HepG2 (cell line): Measurements from ENCODE around the gene PCDHB15. TPM values are rescaled to one million over a fixed set of nuclear protein-coding genes. Genes with fewer than 3 reads are reported as not detected.
"Not testable (repeated sequence)": the region's sequence is repeated elsewhere in the genome, so short reads cannot be mapped to it uniquely, and the experiment has no call there.

Experiments used
- ATAC-seq: fragments of 200-7000 bp; cut with Tn5 transposase; 3 replicates; pipeline ENCODE4 v1.9.1; 2020; ENCODE audit warnings: mild to moderate bottlenecking, moderate library complexity
- BruUV-seq: library from RNA; stranded (reverse); fragments of 400-500 nt; replicated peaks from 2 replicates; lab custom pipeline; 2021; lab: Mats Ljungman, UMichigan
- CTCF ChIA-PET: fragments of 300-600 bp; formaldehyde crosslinking; extraction: SDS; loops from one replicate; lab custom pipeline; 2021; ENCODE audit warnings: low total read pairs, inconsistent platforms, low intra/inter-chr PET ratio; lab: Yijun Ruan, JAX
- POLR2A ChIA-PET: fragments of 350-600 bp; sonication (Branson Sonifier 250); formaldehyde crosslinking; loops from one replicate; lab custom pipeline; 2020; ENCODE audit warnings: antibody characterized with exemption, inconsistent platforms; lab: Yijun Ruan, JAX
- DNase-seq: peaks from one replicate; pipeline ENCODE4 v3.0.0-alpha.2; 2015; ENCODE audit warnings: low spot score
- FAIRE-seq: peaks from 3 replicates; lab custom pipeline; 2011; peaks lifted over from hg19 to GRCh38; lab: Jason Lieb, UNC
- H2AFZ ChIP-seq: one replicate; pipeline ENCODE4 v1.6.1; 2011; ENCODE audit warnings: low read length, inconsistent platforms
- H3K27ac ChIP-seq: fragments of 300-600 bp; 3 replicates; pipeline ENCODE4 v1.8.0; 2011; ENCODE audit warnings: mixed run types, mild to moderate bottlenecking, mixed read lengths, low read length, inconsistent platforms; ENCODE audit not compliant: insufficient read depth; ENCODE audit errors: extremely low read length
- H3K27me3 ChIP-seq, 2 experiments: fragments of 200-600 bp in 1 of 2; 2 replicates in 1 of 2; 3 replicates in 1 of 2; pipeline versions ENCODE4 v1.6.0 to v1.8.0; 2011; ENCODE audit warnings: low read length in 2 of 2, mild to moderate bottlenecking in 2 of 2, moderate library complexity in 2 of 2, inconsistent platforms in 1 of 2; ENCODE audit not compliant: insufficient read depth in 2 of 2, control insufficient read depth in 1 of 2
- H3K36me3 ChIP-seq, 2 experiments: fragments of 200-600 bp in 1 of 2; replicated peaks in 1 of 2; 2 replicates in 1 of 2; 3 replicates in 1 of 2; pipeline versions ENCODE4 v1.5.1 to v1.8.0; 2011; ENCODE audit warnings: low read length in 2 of 2, inconsistent platforms in 1 of 2; ENCODE audit not compliant: insufficient read depth in 2 of 2, control insufficient read depth in 1 of 2
- H3K4me1 ChIP-seq: 2 replicates; pipeline ENCODE4 v1.5.1; 2012; ENCODE audit warnings: low read length, inconsistent platforms; ENCODE audit not compliant: insufficient read depth
- H3K4me2 ChIP-seq: 2 replicates; pipeline ENCODE4 v1.6.0; 2011; ENCODE audit warnings: low read depth, low read length, inconsistent platforms
- H3K4me3 ChIP-seq, 3 experiments: fragments of 200-600 bp in 1 of 3; sonication (generic), shearing (Covaris generic) in 1 of 3; replicated peaks in 1 of 3; 2 replicates each; pipeline ENCODE4 v1.5.1; 2011 to 2016; ENCODE audit warnings: low read length in 3 of 3, inconsistent platforms in 2 of 3, low read depth in 2 of 3, mild to moderate bottlenecking in 2 of 3, control low read depth in 1 of 3, mixed read lengths in 1 of 3; ENCODE audit not compliant: insufficient read depth in 1 of 3
- H3K79me2 ChIP-seq: one replicate; pipeline ENCODE4 v1.6.1; 2011; ENCODE audit warnings: low read length, inconsistent platforms; ENCODE audit not compliant: insufficient read depth
- H3K9ac ChIP-seq: 2 replicates; pipeline ENCODE4 v1.6.0; 2011; ENCODE audit warnings: mild to moderate bottlenecking, low read depth, low read length, inconsistent platforms; ENCODE audit not compliant: insufficient read depth
- H3K9me3 ChIP-seq: 2 replicates; pipeline ENCODE4 v1.5.1; 2012; ENCODE audit warnings: mild to moderate bottlenecking, low read length
- H4K20me1 ChIP-seq: 2 replicates; pipeline ENCODE4 v1.6.0; 2011; ENCODE audit warnings: inconsistent platforms, mild to moderate bottlenecking, low read length, moderate library complexity; ENCODE audit not compliant: insufficient read depth
- WGBS: methylation state at CpG from one replicate; pipeline ENCODE4 v1.1.6; 2017; ENCODE audit warnings: low lambda C conversion rate; 5-methylcytosine and 5-hydroxymethylcytosine counted together
- in situ Hi-C: cut with HindIII; loops from 2 replicates; pipeline ENCODE4 v1.10.0; 2017; ENCODE audit warnings: low pct_unique_long_range_greater_than_20kb; ENCODE audit not compliant: extremely low pct_ligation_motif_present
- intact Hi-C: fragments of 100-400 bp; cut with micrococcal nuclease; formaldehyde crosslinking; loops from one replicate; pipeline ENCODE4 v1.10.0; 2022; ENCODE audit not compliant: unreplicated experiment
- polyA plus RNA-seq, 8 experiments: library from polyadenylated mRNA; depleted of rRNA in 3 of 8; stranded (reverse) in 7 of 8; unstranded in 1 of 8; fragments of >200 nt; fragmentation: Illumina TruSeq in 4 of 8; extraction: Trizol in 4 of 8; gene quantifications; 2 replicates each; pipeline versions ENCODE4 v1.2.1 to v1.2.3, GENCODE V29; 2011 to 2016; ENCODE audit warnings: low read depth in 4 of 8, missing spikeins in 1 of 8, mixed read lengths in 1 of 8; ENCODE audit not compliant: insufficient read depth in 1 of 8
- total RNA-seq, 5 experiments: library from RNA; depleted of rRNA; stranded (reverse); fragments of >200 nt; fragmentation: Illumina TruSeq; extraction: Trizol; gene quantifications; 2 replicates each; pipeline ENCODE4 v1.2.3, GENCODE V29; 2016; ENCODE audit warnings: low read depth in 1 of 5

Gene PCDHB15
- total and polyA plus RNA-seq, 2 of the 13 experiments (the other 11 are each of a cell fraction or from before 2014, with no cell fraction given): 0.22 to 0.26 TPM

DNA sequence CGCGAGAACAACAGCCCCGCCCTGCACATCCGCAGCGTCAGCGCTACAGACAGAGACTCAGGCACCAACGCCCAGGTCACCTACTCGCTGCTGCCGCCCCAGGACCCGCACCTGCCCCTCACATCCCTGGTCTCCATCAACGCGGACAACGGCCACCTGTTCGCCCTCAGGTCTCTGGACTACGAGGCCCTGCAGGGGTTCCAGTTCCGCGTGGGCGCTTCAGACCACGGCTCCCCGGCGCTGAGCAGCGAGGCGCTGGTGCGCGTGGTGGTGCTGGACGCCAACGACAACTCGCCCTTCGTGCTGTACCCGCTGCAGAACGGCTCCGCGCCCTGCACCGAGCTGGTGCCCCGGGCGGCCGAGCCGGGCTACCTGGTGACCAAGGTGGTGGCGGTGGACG, 29.7 kb upstream of the PCDHB15 start:
- H3K9me3 ChIP-seq, FAIRE-seq: not testable (repeated sequence)
- WGBS: 87% methylated on average over 27 of the region's 40 CpGs

GRCh38 chr5:141216035-141216434, 29.2 kb upstream of the PCDHB15 start:
- WGBS: 86% methylated on average over 16 of the region's 26 CpGs
- H3K27ac ChIP-seq, POLR2A ChIA-PET, FAIRE-seq, H3K9me3 ChIP-seq, H3K79me2 ChIP-seq, H3K27me3 ChIP-seq, DNase-seq, H3K9ac ChIP-seq, H3K36me3 ChIP-seq, H3K4me2 ChIP-seq, CTCF ChIA-PET, BruUV-seq, H2AFZ ChIP-seq, intact Hi-C loops, H3K4me3 ChIP-seq, in situ Hi-C loops, H3K4me1 ChIP-seq, ATAC-seq, H4K20me1 ChIP-seq: not testable (repeated sequence)

More for the DNA sequence above, 29.7 kb upstream of the PCDHB15 start:
- H3K36me3 ChIP-seq, H3K79me2 ChIP-seq, H3K4me1 ChIP-seq, POLR2A ChIA-PET, H3K4me2 ChIP-seq, ATAC-seq, H2AFZ ChIP-seq, BruUV-seq, intact Hi-C loops, H3K4me3 ChIP-seq, CTCF ChIA-PET, H3K27me3 ChIP-seq, H4K20me1 ChIP-seq, H3K27ac ChIP-seq, H3K9ac ChIP-seq, DNase-seq, in situ Hi-C loops: not testable (repeated sequence)
